GM06990 (cell line): ENCODE results near the gene GLIS1.

ENCODE experiments used
- DNase-seq: peaks from one replicate; pipeline ENCODE4 v3.0.0-alpha.2; 2011; ENCODE audit not compliant: insufficient read length; ENCODE audit errors: extremely low read depth
- H3K27me3 ChIP-seq: replicated peaks from 2 replicates; pipeline ENCODE4 v1.6.0; 2011; ENCODE audit warnings: low read length; ENCODE audit not compliant: control insufficient read depth, insufficient read depth
- H3K36me3 ChIP-seq: 2 replicates; pipeline ENCODE4 v1.5.1; 2011; ENCODE audit warnings: low read length; ENCODE audit not compliant: control insufficient read depth, insufficient read depth
- H3K4me3 ChIP-seq: replicated peaks from 2 replicates; pipeline ENCODE4 v1.5.1; 2011; ENCODE audit warnings: low read depth, mild to moderate bottlenecking, control low read depth, low read length
- CTCF ChIP-seq: IDR thresholded peaks from 2 replicates; pipeline ENCODE4 v1.5.1; 2011; ENCODE audit warnings: low read length, control low read depth, mild to moderate bottlenecking, inconsistent platforms; ENCODE audit not compliant: insufficient read depth, poor library complexity, severe bottlenecking

The GLIS1 gene

GRCh38 chr1:53511933-53512806 lies 226.8 kb downstream of the GLIS1 start:
- no peak for DNase-seq
- H3K27me3 ChIP-seq = peaks cover 4% of the 10 kb centered on the region; the same call in 1 of the 2 replicates
- no peaks in the 10 kb centered on the region for H3K36me3 ChIP-seq
- TF ChIP-seq CTCF = no peak
- no peak overlapping the region for H3K4me3 ChIP-seq

DNA sequence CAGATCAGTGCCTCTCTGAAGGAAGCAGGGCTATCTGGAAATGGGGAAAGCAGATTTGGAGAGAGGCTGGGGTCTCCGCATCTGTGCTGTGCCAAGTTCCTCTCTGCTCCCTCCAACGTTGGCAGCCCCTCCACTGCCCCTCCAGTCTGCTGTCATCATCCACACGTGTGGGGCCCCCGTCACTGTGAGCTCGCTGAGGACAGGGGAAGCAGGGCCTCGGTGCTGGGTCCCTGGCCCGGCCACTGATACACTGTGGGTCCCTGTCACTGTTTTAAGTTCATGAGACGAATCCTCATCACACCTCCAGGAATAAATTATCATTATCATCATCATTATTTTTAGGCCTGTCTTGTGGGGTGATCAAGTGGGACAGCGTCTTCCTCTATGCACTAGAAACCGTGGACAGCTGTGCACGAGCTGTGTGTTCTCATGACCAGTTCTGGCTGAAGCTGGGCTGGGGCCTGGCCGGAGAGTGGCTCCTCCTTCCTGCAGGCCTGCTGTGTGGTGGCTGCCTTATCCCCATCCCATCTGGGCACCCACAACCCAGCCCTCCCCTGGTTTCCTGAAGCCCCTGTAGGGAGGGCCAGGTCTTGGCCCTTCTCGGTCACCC lies 227.5 kb downstream of the GLIS1 start:
- peaks cover 4% of the 10 kb centered on the region; the same call in 1 of the 2 replicates for H3K27me3 ChIP-seq
- DNase-seq = no peak
- no peak overlapping the region for H3K4me3 ChIP-seq
- TF ChIP-seq CTCF = no peak
- no peaks in the 10 kb centered on the region for H3K36me3 ChIP-seq

DNA sequence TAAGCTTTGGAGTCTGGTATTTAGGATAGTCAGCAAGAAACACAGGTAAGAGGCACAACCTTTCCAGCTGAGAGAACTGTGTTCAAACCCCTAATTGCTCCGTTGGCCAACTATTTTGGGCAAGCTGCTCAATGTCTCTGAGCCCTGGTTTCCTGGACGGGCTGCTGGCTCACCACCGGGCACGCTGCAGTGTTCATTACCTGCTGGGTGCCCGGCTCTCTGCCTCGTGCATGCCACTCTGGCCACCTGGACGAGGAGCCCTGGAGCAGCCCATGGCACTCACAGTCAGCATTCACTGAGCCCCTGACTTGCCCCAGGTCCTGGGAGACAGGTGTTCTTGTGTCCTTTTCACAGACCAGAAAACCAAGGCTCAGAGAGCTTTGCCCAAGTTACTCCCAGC lies 228.7 kb downstream of the GLIS1 start:
- no peak for DNase-seq
- peaks cover 4% of the 10 kb centered on the region; the same call in 1 of the 2 replicates for H3K27me3 ChIP-seq
- no peak overlapping the region for H3K4me3 ChIP-seq
- TF ChIP-seq CTCF = no peak
- H3K36me3 ChIP-seq = no peaks in the 10 kb centered on the region

- Histone ChIP-seq H3K27me3 (peaks cover 4% of the 10 kb centered on the region; the same call in 1 of the 2 replicates), H3K36me3 (no peaks in the 10 kb centered on the region), H3K4me3 (no peak overlapping the region)
- DNase-seq = no peak
- no peak for TF ChIP-seq CTCF
Observed at GRCh38 chr1:53509775-53510174, 229.2 kb downstream of the GLIS1 start.

GRCh38 chr1:53508991-53509666 lies 229.8 kb downstream of the GLIS1 start:
- peaks cover 4% of the 10 kb centered on the region; the same call in 1 of the 2 replicates for H3K27me3 ChIP-seq
- no peak overlapping the region for H3K4me3 ChIP-seq
- no peaks in the 10 kb centered on the region for H3K36me3 ChIP-seq
- no peak for TF ChIP-seq CTCF
- no peak for DNase-seq
